Posterior vena cava (tissue), 2 donors: Measurements from ENCODE around the gene TRIM25. TPM values are rescaled to one million over a fixed set of nuclear protein-coding genes. Genes with fewer than 3 reads are reported as not detected.

Source experiments
- total RNA-seq, 2 donors: library from RNA; stranded (reverse); fragmentation: NEBNext Ultra II Directional; extraction: Animal tissue kit (Norgen Biotek cat#: 25700); gene quantifications; one replicate each; pipeline ENCODE4 v1.2.1, GENCODE V29; 2021
- donor health status: DM: yes; HTN: yes; CAD: no.
- donor health status: DM: yes; HTN: yes; CAD: no.

The TRIM25 gene
- total RNA-seq, 2 donors from 2014 or later, result 43.2 to 54.0 TPM

Other genes starting within 250 kb of the TRIM25 start
- 1 to 10 TPM; 2.1 to 2.7 TPM for gene C17orf67, start 80.1 kb downstream of the TRIM25 start, total RNA-seq
- 1 to 10 TPM; 7.6 to 9.8 TPM for gene DGKE, start 79.9 kb downstream of the TRIM25 start, total RNA-seq
- gene COIL, start 47.0 kb upstream of the TRIM25 start, total RNA-seq, result 1 to 10 TPM; 9.4 to 9.5 TPM
- 10 to 100 TPM; 71.8 to 85.0 TPM for gene SCPEP1, start 64.1 kb upstream of the TRIM25 start, total RNA-seq
- 10 to 100 TPM; 57.1 to 57.8 TPM for gene AKAP1, start 171.2 kb upstream of the TRIM25 start, total RNA-seq